NCI-H2196 (cell line): Measurements from ENCODE around the gene PROK2.

Source experiments
- DNase-seq: peaks from one replicate; lab custom pipeline; 2025; ENCODE audit not compliant: unreplicated experiment; lab: John Stamatoyannopoulos, UW

The PROK2 gene, protein sequence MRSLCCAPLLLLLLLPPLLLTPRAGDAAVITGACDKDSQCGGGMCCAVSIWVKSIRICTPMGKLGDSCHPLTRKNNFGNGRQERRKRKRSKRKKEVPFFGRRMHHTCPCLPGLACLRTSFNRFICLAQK

DNA sequence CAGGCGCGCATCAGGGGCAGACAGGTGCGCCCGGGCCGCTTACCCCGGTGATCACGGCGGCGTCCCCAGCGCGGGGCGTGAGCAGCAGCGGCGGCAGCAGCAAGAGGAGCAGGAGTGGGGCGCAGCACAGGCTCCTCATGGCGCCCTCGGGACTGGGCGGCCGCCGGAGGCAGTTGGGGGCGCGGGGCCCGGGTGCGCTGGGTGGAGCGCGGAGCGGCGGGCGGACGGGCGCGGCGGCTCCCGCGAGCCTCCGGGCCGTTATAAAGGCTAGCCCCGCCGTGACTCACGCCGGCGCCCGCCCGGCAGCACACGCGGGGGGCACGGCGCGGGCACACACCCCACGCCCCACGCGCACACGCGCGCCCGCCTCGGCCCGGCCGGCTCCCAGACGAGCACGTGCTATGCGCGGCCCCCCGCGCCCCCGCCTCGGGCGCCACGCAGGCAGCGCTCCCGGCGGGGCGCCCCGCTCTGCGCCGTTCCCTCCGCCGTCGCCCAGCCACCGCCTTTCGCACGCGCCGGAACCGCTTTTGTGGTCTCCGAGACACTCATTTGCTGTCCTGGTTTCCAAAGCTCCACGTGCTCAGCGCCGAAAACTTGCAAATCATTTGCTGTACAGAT is at the start of gene PROK2:
PROK2 (minus strand) TSS at position 235 of the 618 bp plus-strand sequence; CDS start at position 139, 96 bp downstream.
- DNase-seq: no peak

DNA sequence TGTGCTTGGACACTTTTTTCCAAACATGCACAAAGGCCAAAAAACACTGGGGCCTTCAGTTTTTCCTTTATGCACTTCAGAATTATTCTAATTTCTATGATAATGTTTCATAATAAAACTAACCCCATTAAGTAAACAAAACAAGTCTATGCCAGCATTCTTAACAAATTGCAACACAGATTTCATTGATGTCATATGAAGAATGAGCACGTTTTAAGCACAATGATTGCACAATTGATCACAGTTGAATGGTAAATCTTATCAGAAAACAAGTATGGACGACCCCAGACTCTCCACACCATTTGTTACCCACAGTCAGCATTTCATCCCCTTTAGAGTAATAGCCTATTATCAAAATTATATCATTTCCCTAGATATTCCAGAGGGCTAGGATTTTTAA is 46.7 kb upstream of the PROK2 start:
- no peak for DNase-seq

GRCh38 chr3:71825551-71826283 is 40.8 kb upstream of the PROK2 start:
- DNase-seq: no peak

- no peak for DNase-seq
Observed at GRCh38 chr3:71821116-71821515, 36.2 kb upstream of the PROK2 start.

DNA sequence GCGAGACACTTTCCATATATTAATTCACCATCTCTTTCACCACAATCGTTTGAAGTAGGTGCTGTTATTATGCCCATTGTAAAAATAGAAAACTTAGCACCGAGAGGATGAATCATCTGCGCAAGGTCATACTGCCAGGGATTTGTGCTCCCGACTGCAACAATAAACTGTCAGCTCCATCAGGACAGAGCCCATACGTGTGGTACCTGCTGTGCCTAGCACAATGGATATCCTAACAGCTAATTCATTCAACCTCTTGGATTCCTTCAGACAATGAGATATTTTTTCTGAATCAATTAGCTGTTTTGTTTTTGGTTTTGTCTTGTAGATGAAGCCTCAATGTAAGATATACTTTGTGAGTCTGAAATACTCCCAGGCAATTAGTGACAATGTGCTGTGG is 32.3 kb upstream of the PROK2 start:
- no peak for DNase-seq

DNA sequence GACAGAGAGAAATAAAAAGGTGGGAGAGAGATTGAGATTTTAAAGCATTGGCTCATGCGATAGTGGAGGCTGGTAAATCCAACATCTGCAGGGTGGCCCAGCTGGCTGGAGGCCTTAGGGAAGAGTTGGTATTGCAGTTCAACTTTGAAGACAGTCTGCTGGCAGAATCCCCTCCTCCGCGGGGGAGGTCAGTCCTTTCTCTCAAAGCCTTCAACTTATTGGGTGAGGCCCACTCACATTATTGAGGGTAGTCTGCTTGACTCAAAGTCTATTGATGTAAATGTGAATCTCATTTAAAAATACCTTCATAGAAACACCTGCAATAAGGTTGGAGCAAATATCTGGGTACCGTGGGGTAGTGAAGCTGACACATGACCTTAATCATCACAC is 31.8 kb upstream of the PROK2 start:
- DNase-seq: no peak

DNA sequence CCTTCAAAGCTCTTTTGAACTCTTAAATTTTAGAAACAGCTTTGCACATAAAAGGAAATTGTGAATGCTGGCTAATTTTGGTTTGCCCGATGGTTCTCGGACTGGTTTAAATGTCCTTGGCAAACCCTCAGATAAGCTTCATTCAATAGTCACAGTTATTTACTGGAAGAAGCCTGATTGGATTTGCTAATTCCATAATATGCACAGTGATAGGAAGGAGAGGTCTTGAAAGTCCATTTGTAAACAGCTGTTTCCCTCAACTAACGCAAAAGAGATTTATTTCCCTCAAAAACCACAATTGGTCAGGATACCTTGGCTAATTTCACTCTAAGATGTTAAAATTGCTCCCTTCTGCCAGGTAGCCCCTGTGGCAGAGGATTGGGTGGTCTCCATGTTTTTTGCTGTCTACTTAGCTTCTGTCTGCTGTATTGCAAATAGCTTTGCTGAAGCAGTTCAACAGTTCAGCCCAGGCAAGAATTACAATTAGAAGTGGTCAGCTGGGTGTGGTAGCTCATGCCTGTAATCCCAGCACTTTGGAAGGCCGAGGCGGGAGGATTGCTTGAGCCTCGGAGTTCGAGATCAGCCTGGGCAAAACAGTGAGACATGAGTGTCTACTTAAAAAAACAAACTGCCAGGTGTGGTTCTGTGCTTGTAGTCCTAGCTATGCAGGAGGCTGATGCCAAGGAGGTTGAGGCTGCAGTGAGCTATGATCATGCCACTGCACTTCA is 30.6 kb upstream of the PROK2 start:
- DNase-seq: no peak

DNA sequence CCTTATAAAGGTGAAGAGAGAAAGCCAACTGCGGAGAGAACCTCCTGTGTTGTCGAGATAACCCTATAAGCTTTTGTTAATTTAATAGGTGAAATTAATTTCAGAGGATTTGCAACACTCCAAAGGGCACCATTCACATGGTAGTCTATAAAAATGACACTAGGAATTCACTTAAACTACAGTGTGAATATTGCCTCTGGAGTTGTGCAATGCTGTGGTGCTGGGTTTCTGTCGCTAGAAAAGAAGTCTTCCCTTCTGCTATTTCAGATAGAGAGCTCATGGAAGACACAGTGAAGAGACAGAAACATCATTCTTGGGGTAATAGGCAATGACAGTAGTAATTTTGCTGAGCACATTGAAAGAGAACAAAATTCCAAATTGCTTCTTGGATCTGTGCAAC is 28.8 kb upstream of the PROK2 start:
- DNase-seq: no peak

DNA sequence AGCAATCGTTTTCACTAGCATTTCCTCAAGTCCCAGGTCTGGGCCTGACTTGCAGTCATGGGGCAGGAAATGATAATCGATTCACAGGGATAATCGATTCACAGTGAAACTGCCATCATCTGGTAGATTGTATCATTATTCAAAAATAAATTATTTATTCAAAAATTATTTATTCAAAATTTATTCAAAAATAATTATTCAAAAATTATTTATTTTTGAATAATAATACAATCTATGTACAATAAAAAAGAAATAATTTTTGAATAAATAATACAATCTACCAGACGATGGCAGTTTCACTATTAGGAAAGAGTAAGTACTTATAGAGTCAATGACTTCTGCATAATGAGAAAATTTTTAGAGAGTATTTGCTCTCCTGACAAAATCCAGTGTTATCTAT is 28.1 kb upstream of the PROK2 start:
- DNase-seq: no peak

- DNase-seq: no peak
Observed at GRCh38 chr3:71810056-71810455, 25.1 kb upstream of the PROK2 start.

GRCh38 chr3:71809321-71810026 is 24.5 kb upstream of the PROK2 start:
- no peak for DNase-seq

- DNase-seq: no peak
Observed at GRCh38 chr3:71806736-71807135, 21.8 kb upstream of the PROK2 start.

DNA sequence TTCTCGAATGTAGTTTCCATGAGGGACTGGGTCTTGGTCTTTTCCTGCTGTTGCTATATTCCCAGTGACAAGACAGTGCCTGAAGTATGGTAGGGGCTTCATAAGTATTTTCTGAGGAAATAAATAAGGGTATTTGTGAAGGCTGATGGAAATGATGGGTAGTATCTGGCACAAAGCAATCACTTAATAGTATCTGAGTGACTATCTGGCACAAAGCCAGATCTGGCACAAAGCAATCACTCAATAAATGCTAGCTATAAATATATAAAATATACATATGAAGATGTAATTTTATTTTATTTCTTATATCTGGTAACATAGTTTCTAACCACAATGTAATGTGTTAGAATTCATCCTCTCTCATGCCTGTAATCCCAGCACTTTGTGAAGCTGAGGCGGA is 20.7 kb upstream of the PROK2 start:
- no peak for DNase-seq

DNA sequence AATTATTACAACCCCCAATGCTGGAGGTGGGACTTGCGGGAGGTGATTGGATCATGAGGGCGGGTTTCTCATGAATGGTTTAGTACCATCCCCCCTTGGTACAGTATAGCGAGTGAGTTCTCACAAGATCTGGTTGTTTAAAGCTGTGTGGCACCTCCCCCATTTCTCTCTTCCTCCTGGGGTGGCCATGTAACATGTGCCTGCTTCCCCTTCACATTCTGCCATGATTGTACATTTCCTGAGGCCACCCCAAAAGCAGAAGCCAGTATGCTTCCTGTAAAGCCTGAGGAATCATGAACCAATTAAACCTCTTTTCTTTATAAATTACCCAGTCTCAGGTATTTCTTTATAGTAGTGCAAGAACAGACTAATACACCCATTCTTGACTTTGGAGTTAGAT is 20.3 kb upstream of the PROK2 start:
- DNase-seq: no peak

GRCh38 chr3:71803248-71803647 is 18.3 kb upstream of the PROK2 start:
- DNase-seq: no peak

DNA sequence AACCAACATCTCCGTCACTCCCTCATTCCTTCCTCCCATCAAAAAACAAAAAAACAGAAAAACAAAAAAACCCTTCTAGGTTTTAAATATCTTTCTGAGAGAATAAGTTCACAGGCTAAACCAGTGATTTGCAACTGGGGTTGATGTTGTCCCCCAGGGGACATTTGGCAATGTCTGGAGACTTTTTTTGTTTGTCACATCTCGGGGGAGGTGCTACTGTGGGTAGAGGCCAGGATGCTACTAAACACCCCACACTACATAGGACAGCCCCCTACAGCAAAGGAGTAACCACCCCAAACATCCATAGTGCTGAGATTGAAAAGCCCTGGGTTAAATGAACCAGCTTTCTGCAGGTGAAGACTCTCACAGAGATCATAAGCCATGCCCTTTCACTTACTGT is 17.0 kb upstream of the PROK2 start:
- DNase-seq: no peak

GRCh38 chr3:71800023-71800422 is 15.1 kb upstream of the PROK2 start:
- no peak for DNase-seq

GRCh38 chr3:71797455-71797854 is 12.5 kb upstream of the PROK2 start:
- no peak for DNase-seq

DNA sequence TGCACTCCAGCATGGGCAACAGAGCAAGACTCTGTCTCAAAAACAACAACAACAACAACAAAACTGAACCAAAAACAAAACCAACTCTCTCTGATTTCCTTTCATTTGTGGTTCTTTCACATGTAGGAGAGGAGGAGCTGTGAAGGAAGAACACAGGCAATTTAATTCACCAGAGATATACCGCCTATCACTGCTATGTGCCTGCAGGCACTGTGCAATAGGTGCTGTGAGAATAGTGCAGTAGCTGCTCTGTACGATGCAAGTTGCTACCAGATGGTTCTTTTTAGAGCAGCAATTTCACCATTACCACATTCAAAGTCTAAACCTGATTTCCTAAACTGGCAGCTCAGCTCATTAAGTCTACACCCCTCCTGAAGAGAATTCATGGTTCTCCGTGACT is 11.3 kb upstream of the PROK2 start:
- DNase-seq: no peak

DNA sequence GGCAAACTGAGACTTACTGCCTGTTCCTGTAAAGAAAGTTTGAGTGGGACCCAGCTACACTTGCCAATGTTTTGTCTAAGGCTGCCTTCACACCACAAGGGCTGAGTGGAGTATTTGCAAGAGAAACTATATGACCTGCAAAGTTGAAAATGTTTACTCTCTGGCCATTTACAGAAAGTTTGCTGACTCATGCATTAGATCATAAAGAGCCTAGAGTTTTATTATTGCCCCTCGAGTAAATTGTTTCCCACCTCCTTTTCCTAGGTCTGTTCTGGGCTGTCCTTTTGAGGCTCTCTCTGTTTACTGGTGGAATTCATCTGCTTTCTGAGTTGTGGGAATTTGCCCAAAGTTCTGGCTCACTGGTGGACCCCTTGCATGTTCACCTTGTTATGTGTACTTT is 6.7 kb upstream of the PROK2 start:
- no peak for DNase-seq

DNA sequence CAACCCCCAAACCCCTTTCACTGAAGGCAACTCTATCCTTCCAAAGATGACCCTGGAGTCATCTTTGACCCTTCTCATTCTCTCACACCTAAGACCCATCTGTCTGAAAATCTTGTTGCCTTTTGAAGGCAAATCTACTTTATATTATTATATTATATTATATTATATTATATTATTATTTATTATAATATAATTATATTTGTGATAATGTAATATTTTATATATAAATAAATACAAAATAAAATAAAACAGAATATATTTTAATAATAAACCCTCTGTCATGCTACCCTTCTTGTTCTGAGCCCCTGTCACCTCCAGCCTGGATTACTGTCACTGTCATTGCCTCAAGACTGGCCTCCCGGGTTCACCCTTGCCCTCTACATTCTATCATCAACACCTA is 5.0 kb upstream of the PROK2 start:
- no peak for DNase-seq
